ENCODE measurements around the gene PDE1A. TPM values are rescaled to one million over a fixed set of nuclear protein-coding genes. Genes with fewer than 3 reads are reported as not detected.

The PDE1A gene
- total and polyA plus RNA-seq, 2 of the 4 experiments (the other 2 are of a cell fraction) = 0.24 to 0.90 TPM

DNA sequence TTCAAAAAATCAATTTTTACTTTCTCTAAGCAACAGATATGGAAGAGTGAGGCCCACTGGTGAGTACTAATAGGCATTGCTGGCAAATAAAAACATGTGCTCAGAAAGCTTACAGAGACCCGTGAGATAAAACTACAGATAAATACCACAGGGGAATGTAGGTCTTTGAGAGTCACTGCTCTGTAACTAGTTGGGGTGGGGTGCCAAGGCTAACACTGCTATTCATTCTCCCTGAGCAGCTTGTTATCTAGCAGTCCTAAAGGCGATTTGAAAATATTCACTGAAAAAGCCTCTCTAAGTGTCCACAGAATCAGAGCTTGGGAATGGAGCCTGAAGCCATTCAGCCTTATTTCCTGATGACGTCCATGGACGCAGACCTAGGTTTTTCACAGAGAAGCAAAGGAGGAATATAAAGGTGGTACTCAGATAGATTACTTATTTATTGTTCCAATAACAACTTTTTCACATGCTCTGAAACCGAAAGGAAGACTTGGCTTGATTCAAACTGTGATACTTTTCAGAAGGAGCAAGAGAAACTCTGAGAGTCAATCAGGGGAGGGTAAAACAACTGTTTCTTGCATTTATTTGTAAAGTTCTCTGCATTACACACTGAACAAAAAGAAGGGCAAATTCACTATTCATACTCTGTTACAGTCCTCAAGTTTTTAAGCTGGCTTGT, 252.8 kb downstream of the PDE1A start:
- intact Hi-C loops (cut with micrococcal nuclease) (no loop called here), in situ Hi-C loops (cut with MboI; ENCODE audit: low sequenced_read_pairs) (no loop called here), dilution Hi-C loops (cut with HindIII; ENCODE audit: low sequenced_read_pairs, unreplicated experiment) (no loop called here)
- Histone ChIP-seq H3K36me3 (ENCODE audit: control insufficient read depth, insufficient read depth, low read length) (no peaks in the 10 kb centered on the region), H2BK120ac (ENCODE audit: low read depth, low read length) (no peak overlapping the region), H3K4me3 (ENCODE audit: insufficient read depth, low read depth, low read length) (no peak overlapping the region), H3K23ac (ENCODE audit: low read depth, low read length) (no peak overlapping the region), H3K4me1 (ENCODE audit: control insufficient read depth, insufficient read depth, low read length) (no peaks in the 10 kb centered on the region), H2BK5ac (ENCODE audit: low read depth, low read length, poor library complexity, severe bottlenecking) (no peak overlapping the region), H3K9me1 (ENCODE audit: insufficient read depth, low read length) (no peaks in the 10 kb centered on the region), H3K4me2 (ENCODE audit: low read depth, low read length) (no peak overlapping the region), H3K79me1 (ENCODE audit: low read depth in 1 of 2, low read length in 2 of 2) (no peaks in the 10 kb centered on the region), H4K91ac (ENCODE audit: insufficient read depth, low read depth, low read length) (no peak overlapping the region), H4K5ac (ENCODE audit: low read depth, low read length) (no peak overlapping the region), H3K9me3 (ENCODE audit: control insufficient read depth, insufficient read depth, low read length) (no peaks in the 10 kb centered on the region), H3K27ac (ENCODE audit: insufficient read depth, low read length) (no peak overlapping the region), H3K4ac (ENCODE audit: low read depth, low read length) (no peak overlapping the region), H3K18ac (ENCODE audit: low read depth, low read length) (no peak overlapping the region), H3K27me3 (ENCODE audit: control insufficient read depth, insufficient read depth, low read length) (no peaks in the 10 kb centered on the region), H4K8ac (ENCODE audit: low read depth in 2 of 2, low read length in 2 of 2) (no peak overlapping the region), H2BK20ac (ENCODE audit: low read depth, low read length) (no peak overlapping the region), H2AK5ac (ENCODE audit: low read depth, low read length) (no peak overlapping the region), H3K14ac (replicated peaks; ENCODE audit: low read depth, low read length) (no peak overlapping the region), H2AK9ac (replicated peaks; ENCODE audit: low read depth, low read length, poor library complexity) (no peak overlapping the region), H2BK15ac (ENCODE audit: low read depth, low read length) (no peak overlapping the region), H4K20me1 (ENCODE audit: insufficient read depth, low read length) (no peaks in the 10 kb centered on the region), H3K9ac (ENCODE audit: low read depth, low read length) (no peak overlapping the region), H3K56ac (ENCODE audit: extremely low read depth, insufficient read depth, low read length) (no peak overlapping the region), H2AFZ (replicated peaks; ENCODE audit: low read length, poor library complexity) (no peak overlapping the region)
- no peak for TF ChIP-seq NFE2L2 (IDR thresholded peaks at IDR 0.05; ENCODE audit: low read depth, low read length)
- no peak for TF ChIP-seq SMC3 (IDR thresholded peaks at IDR 0.05; ENCODE audit: low read depth, low read length)
- no peak for TF ChIP-seq RAD21 (IDR thresholded peaks at IDR 0.05; ENCODE audit: low read length)
- no peak for TF ChIP-seq BHLHE40 (IDR thresholded peaks at IDR 0.05; ENCODE audit: low read depth, low read length)
- TF ChIP-seq, protein P1, sequence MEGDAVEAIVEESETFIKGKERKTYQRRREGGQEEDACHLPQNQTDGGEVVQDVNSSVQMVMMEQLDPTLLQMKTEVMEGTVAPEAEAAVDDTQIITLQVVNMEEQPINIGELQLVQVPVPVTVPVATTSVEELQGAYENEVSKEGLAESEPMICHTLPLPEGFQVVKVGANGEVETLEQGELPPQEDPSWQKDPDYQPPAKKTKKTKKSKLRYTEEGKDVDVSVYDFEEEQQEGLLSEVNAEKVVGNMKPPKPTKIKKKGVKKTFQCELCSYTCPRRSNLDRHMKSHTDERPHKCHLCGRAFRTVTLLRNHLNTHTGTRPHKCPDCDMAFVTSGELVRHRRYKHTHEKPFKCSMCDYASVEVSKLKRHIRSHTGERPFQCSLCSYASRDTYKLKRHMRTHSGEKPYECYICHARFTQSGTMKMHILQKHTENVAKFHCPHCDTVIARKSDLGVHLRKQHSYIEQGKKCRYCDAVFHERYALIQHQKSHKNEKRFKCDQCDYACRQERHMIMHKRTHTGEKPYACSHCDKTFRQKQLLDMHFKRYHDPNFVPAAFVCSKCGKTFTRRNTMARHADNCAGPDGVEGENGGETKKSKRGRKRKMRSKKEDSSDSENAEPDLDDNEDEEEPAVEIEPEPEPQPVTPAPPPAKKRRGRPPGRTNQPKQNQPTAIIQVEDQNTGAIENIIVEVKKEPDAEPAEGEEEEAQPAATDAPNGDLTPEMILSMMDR (conservative IDR thresholded peaks at IDR 0.05; ENCODE audit: low read depth, low read length) = no peak
- TF ChIP-seq CEBPB (IDR thresholded peaks at IDR 0.05; ENCODE audit: low read depth, low read length) = no peak
- no peak for TF ChIP-seq MAFK (IDR thresholded peaks at IDR 0.05; ENCODE audit: low read depth, low read length)
- TF ChIP-seq FOS (IDR thresholded peaks at IDR 0.05; ENCODE audit: low read depth, low read length) = no peak
- TF ChIP-seq, protein P2, sequence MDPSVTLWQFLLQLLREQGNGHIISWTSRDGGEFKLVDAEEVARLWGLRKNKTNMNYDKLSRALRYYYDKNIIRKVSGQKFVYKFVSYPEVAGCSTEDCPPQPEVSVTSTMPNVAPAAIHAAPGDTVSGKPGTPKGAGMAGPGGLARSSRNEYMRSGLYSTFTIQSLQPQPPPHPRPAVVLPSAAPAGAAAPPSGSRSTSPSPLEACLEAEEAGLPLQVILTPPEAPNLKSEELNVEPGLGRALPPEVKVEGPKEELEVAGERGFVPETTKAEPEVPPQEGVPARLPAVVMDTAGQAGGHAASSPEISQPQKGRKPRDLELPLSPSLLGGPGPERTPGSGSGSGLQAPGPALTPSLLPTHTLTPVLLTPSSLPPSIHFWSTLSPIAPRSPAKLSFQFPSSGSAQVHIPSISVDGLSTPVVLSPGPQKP (IDR thresholded peaks at IDR 0.05; ENCODE audit: borderline replicate concordance, low read depth, low read length) = no peak
- no peak for TF ChIP-seq MAZ (IDR thresholded peaks at IDR 0.05; ENCODE audit: borderline replicate concordance, low read depth, low read length)
- TF ChIP-seq, protein P3, sequence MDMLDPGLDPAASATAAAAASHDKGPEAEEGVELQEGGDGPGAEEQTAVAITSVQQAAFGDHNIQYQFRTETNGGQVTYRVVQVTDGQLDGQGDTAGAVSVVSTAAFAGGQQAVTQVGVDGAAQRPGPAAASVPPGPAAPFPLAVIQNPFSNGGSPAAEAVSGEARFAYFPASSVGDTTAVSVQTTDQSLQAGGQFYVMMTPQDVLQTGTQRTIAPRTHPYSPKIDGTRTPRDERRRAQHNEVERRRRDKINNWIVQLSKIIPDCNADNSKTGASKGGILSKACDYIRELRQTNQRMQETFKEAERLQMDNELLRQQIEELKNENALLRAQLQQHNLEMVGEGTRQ (IDR thresholded peaks at IDR 0.05; ENCODE audit: low read depth, low read length) = no peak
- DNase-seq (no peak), ATAC-seq (ENCODE audit: low read depth) (no peak)
- BruUV-seq (replicated peaks) = no TSS peak
- no CpG with 5 or more reads among the region's 5 CpGs for WGBS, 2 experiments (ENCODE audit: extremely low coverage in 2 of 2, insufficient read length in 1 of 2)
- ChIA-PET CTCF (interaction anchor here (0.5 kb wide), 1 partner anchor 398 kb away, joined by 3 read pairs; no protein-coding TSS in a partner anchor), POLR2A (ENCODE audit: unreplicated experiment) (no interaction called here)
